GM12865 (cell line): ENCODE results near the gene SAA2.
A peak's percentile ranks its signal among the peaks of the same experiment; 100 is the strongest.

Source experiments
- DNase-seq: peaks from one replicate; pipeline ENCODE4 v3.0.0; 2010; ENCODE audit warnings: low read depth
- H3K4me3 ChIP-seq: 2 replicates; pipeline ENCODE4 v1.5.1; 2011; ENCODE audit warnings: mild to moderate bottlenecking, low read depth, low read length, control low read depth
- TF ChIP-seq, protein P1 (sequence below): IDR thresholded peaks from 2 replicates; pipeline ENCODE4 v1.5.1; 2011; ENCODE audit warnings: low read length, control low read depth, low read depth, inconsistent platforms; ENCODE audit not compliant: insufficient read depth; ENCODE audit errors: missing control alignments

The SAA2 gene

DNA sequence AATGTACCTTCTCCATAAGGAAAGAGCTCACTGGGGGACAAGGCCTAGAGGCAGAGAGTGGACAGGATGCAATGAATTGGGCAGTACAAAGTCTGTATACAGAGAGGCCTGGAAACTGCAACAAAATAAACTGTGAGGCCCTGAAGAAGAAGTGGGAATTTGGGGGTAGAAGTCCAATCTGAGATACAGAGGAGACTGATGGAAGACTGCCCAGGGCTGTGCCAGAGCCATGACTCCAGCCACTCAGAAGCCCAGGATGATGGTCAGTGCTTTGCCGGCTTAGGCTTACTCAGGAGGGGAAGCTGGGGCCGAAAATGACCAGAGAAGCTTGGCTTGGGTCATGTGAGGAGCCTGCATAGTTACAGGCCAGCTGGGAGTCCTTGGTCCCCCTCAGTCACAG lies 17.6 kb downstream of the SAA2 start:
- H3K4me3 ChIP-seq: no peak overlapping the region
- DNase-seq: no peak

DNA sequence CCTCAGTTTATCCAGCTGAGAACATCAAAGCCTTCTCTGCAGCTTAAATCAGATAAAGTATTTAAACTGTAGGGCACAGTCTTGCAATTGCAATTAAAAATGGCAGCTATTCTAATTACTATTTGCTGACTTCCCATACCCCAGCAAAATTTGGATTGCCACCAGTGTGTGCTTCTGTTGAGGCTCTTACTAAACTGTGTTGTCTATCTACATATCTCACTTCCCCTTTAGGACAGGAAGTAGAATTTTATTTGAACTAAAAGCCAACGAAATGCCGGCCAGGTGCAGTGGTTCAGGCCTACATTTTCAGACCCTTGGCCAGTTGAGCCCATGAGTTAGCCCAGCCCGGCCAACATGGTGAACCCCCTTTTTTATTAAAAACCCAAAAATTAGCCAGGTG lies 19.0 kb downstream of the SAA2 start:
- H3K4me3 ChIP-seq: no peak overlapping the region
- DNase-seq: peak; percentile 83

More for the DNA sequence above, 17.6 kb downstream of the SAA2 start:
- TF ChIP-seq, protein P1, sequence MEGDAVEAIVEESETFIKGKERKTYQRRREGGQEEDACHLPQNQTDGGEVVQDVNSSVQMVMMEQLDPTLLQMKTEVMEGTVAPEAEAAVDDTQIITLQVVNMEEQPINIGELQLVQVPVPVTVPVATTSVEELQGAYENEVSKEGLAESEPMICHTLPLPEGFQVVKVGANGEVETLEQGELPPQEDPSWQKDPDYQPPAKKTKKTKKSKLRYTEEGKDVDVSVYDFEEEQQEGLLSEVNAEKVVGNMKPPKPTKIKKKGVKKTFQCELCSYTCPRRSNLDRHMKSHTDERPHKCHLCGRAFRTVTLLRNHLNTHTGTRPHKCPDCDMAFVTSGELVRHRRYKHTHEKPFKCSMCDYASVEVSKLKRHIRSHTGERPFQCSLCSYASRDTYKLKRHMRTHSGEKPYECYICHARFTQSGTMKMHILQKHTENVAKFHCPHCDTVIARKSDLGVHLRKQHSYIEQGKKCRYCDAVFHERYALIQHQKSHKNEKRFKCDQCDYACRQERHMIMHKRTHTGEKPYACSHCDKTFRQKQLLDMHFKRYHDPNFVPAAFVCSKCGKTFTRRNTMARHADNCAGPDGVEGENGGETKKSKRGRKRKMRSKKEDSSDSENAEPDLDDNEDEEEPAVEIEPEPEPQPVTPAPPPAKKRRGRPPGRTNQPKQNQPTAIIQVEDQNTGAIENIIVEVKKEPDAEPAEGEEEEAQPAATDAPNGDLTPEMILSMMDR: no peak

GRCh38 chr11:18225913-18226312 lies 22.6 kb downstream of the SAA2 start:
- H3K4me3 ChIP-seq: no peak overlapping the region
- TF ChIP-seq, protein P1: no peak

More for the DNA sequence above, 19.0 kb downstream of the SAA2 start:
- TF ChIP-seq, protein P1: no peak

DNA sequence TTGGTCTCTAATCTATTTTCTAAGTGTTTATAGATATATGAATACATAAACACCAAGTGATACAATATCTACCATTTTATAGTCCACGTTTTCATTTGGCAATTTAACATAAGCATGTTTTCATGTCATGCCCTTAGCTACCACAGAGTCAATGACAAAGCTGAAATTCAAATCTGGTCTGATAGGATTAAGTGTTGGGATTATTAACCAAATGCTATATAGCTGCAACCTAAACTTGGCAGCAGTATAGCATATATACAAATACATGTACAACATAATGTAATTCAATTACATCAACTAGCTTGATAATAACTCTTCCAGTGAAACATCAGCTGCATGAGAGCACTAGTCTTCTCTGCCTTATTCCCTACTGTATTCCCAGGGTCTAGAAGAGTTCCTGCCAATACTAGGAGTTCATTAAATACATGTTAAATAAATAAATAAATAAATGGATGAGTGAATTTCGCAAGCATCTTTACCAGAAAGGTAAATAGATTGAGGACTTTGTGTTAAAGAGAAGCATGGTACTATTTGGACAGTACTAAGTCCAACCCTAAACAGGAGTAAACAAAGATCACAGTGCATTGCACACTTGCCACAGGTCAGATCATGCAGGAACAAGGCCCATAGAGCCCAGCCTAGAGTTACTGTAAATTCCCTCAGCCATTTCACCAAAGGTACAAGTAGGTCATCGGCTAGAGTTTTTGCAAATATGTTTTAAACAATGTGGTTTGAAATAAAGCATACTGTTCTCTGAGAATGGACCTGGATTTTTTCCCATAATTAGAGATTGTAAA lies 24.7 kb downstream of the SAA2 start:
- no peak overlapping the region for H3K4me3 ChIP-seq
- no peak for DNase-seq
- TF ChIP-seq, protein P1: no peak

More at GRCh38 chr11:18225913-18226312, 22.6 kb downstream of the SAA2 start:
- DNase-seq: peak; percentile 25

DNA sequence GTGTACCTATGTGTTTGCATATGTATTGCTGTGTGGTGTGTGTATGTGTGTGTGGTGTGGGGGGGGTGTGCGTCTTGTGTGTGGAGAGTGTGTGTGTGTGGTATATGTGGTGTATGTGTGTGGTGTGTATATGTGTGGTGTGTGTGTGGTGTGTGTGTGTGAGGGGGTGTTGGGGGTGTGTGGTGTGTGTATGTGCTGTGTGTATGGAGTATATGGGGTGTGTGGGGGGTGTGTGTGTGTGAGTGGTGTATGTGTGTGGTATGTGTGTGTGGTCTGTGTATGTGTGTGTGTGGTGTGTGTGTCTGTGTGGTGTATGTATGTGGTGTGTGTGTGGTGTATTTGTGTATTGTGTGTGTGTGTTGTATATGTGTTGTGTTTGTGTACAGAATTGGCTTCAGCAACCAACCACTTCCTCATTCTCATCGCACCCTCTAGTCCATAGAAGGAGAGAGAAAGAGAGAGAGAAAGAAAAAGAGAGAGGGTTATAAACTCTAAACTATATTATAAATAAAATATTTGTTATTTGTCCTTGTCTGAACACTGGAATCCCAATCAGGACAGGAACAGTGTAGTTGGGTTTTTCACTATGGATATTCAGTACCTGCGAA lies 25.6 kb downstream of the SAA2 start:
- TF ChIP-seq, protein P1: no peak
- no peak overlapping the region for H3K4me3 ChIP-seq
- no peak for DNase-seq

DNA sequence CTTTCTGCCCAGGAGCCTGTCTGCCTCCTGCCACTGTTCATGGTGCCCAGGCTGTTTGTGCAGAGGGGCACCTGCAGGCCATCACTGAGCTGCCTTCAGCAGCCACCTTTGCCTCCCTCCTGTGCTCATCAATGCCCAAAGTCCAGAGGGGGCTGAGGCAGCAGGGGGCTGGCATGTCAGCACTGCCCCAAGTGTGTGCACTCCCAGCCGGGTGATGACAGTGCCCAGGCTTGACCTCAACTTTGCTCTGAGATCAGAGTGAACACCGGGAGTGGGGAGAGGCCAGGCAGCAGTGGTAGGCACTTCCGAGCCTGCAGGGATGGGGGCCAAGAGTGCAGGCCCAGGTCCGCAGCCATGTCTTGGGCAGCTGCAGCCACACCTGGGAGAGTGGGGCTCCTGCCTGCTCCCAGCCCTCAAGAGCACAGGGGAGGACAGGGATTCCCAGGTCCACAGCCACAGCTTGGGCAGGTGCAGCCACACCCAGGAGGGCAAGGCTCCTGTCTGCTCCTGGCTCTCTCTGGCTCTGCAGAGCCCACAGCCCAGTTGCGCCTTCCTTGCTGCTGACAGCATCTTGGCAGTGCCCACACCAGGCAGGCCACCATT lies 27.1 kb downstream of the SAA2 start:
- DNase-seq: no peak
- TF ChIP-seq, protein P1: no peak
- H3K4me3 ChIP-seq: no peak overlapping the region
